Breast epithelium (tissue), 4 donors: ENCODE results near the gene ARL3. TPM values are rescaled to one million over a fixed set of nuclear protein-coding genes. Genes with fewer than 3 reads are reported as not detected.

Experiments
- DNase-seq, 2 donors: peaks; one replicate each; pipeline ENCODE4 v3.0.0-alpha.2; 2019; ENCODE audit warnings: low spot score in 2 of 2
- H3K27ac ChIP-seq, 2 donors: fragments of 200-600 bp; sonication (generic) in 1 of 2; one replicate each; pipeline ENCODE4 v1.5.1; 2016 to 2019; ENCODE audit warnings: mild to moderate bottlenecking in 1 of 2
- H3K27me3 ChIP-seq, 2 donors: fragments of 200-600 bp; sonication (generic) in 1 of 2; one replicate each; pipeline versions ENCODE4 v1.5.1 to v1.6.0; 2017 to 2019; ENCODE audit warnings: control low read depth in 1 of 2, mild to moderate bottlenecking in 1 of 2
- H3K36me3 ChIP-seq: fragments of 200-600 bp; one replicate; pipeline ENCODE4 v1.5.1; 2019
- H3K4me1 ChIP-seq, 2 donors: fragments of 200-600 bp; sonication (generic); one replicate each; pipeline ENCODE4 v1.5.1; 2016 to 2019; ENCODE audit warnings: control low read depth in 1 of 2
- H3K4me3 ChIP-seq, 3 donors: fragments of 200-600 bp; sonication (generic); 1 replicate in 2 of 3; 2 replicates in 1 of 3; pipeline ENCODE4 v1.5.1; 2016 to 2019; ENCODE audit warnings: mild to moderate bottlenecking in 3 of 3, moderate library complexity in 2 of 3
- H3K9me3 ChIP-seq, 2 donors: fragments of 200-600 bp; sonication (generic) in 1 of 2; one replicate each; pipeline ENCODE4 v1.5.1; 2016 to 2019; ENCODE audit warnings: control low read depth in 1 of 2
- POLR2A ChIP-seq: fragments of 450-650 bp; IDR thresholded peaks from one replicate; pipeline ENCODE4 v1.6.1; 2016; ENCODE audit warnings: antibody characterized with exemption, mild to moderate bottlenecking, moderate library complexity
- POLR2AphosphoS5 ChIP-seq, 3 donors: sonication (generic); formaldehyde crosslinking; IDR thresholded peaks; one replicate each; pipeline ENCODE4 v1.6.1; 2017; ENCODE audit warnings: antibody characterized with exemption in 3 of 3
- intact Hi-C: fragments of 100-400 bp; cut with DNase I; formaldehyde crosslinking; loops from one replicate; pipeline ENCODE4 v1.15.1; 2023; ENCODE audit warnings: low total_unique reads
- total RNA-seq, 3 donors: library from RNA; depleted of rRNA; stranded (reverse); fragments of >200 nt; gene quantifications; one replicate each; pipeline ENCODE4 v1.1.0, GENCODE V29; 2016
- TF ChIP-seq, protein P1 (sequence below), 3 donors: fragments of 450-650 bp; IDR thresholded peaks; one replicate each; pipeline ENCODE4 v1.5.1; 2016 to 2017; ENCODE audit warnings: antibody characterized with exemption in 3 of 3, mild to moderate bottlenecking in 3 of 3, moderate library complexity in 3 of 3

Gene ARL3
- total RNA-seq, 3 donors from 2014 or later: 5.1 to 7.3 (median 5.9) TPM

DNA sequence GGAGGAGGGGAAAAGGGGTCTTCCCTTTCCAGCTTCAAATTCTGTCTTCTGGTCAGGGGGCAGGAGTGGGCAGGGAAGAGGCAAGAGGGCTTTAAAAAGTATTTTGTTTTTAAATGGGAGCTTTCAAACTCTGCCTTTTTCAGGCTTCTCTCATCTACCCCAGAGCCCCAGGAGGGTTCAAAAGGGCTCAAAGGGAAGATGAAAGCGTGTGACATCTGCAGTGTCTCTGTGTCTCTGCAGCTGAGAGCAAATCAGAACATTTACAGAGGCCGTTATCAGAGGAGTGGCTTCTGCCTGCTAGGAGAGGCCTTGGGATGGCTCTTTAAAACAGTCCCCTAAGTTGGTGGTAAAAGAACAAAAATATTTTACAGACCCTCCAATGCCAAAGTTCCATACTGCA, 39.6 kb downstream of the ARL3 start:
- intact Hi-C loops: no loop called here
- Histone ChIP-seq H3K4me3 (peak overlapping the region; percentile 12 to 45 (median 30)), H3K27me3 (no peaks in the 10 kb centered on the region)

DNA sequence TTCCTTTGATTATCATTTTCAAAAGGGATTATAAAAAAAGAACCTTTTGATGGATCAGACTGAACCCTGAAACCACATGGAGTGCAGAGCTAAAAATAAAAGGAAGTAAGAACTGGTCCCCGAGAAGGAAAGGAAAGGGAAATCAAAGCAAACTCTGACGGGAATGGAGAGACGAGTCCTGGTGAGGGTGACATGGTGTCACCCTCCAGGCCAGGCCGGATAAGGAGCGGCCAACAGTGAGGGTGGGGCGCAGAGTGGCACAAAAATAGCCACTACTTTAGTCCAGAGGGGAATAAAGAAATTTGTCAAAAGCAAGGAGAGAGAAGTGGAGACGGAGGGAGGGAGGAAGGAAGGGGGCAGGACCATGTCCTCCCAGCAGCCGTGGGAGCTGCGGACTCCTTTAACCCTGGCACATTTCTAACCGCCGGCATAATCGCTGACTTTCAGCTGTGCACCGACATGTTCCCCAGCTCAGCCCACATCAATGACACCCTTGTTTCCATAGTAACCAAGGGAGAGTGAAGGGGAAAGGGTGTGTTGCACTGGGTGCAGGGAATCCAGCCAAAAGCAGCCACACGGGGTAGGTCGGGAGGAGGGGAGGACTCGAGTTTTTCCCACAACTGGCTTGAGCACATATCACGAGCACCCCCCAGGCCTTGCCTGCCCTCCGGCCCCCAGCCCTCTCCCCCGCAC, 40.2 kb downstream of the ARL3 start:
- TF ChIP-seq, protein P1, sequence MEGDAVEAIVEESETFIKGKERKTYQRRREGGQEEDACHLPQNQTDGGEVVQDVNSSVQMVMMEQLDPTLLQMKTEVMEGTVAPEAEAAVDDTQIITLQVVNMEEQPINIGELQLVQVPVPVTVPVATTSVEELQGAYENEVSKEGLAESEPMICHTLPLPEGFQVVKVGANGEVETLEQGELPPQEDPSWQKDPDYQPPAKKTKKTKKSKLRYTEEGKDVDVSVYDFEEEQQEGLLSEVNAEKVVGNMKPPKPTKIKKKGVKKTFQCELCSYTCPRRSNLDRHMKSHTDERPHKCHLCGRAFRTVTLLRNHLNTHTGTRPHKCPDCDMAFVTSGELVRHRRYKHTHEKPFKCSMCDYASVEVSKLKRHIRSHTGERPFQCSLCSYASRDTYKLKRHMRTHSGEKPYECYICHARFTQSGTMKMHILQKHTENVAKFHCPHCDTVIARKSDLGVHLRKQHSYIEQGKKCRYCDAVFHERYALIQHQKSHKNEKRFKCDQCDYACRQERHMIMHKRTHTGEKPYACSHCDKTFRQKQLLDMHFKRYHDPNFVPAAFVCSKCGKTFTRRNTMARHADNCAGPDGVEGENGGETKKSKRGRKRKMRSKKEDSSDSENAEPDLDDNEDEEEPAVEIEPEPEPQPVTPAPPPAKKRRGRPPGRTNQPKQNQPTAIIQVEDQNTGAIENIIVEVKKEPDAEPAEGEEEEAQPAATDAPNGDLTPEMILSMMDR (IDR thresholded peaks at IDR 0.05): no peak
- TF ChIP-seq POLR2A: no peak
- no peak for TF ChIP-seq POLR2AphosphoS5 (IDR thresholded peaks at IDR 0.05)
- H3K27me3 ChIP-seq: no peaks in the 10 kb centered on the region
- no peaks in the 10 kb centered on the region for H3K9me3 ChIP-seq
- H3K4me3 ChIP-seq: peak overlapping the region; percentile 12 to 45 (median 30)
- peaks cover 13 to 26% of the 10 kb centered on the region in 2 donors for H3K4me1 ChIP-seq
- H3K36me3 ChIP-seq: no peaks in the 10 kb centered on the region
- no peak for DNase-seq
- intact Hi-C loops: no loop called here
- H3K27ac ChIP-seq: peak overlapping the region; percentile 71 to 85

More for the DNA sequence above, 39.6 kb downstream of the ARL3 start:
- peak overlapping the region; percentile 71 to 85 for H3K27ac ChIP-seq
- no peaks in the 10 kb centered on the region for H3K36me3 ChIP-seq
- peaks cover 13 to 26% of the 10 kb centered on the region in 2 donors for H3K4me1 ChIP-seq
- H3K9me3 ChIP-seq: no peaks in the 10 kb centered on the region
- TF ChIP-seq, protein P1 (IDR thresholded peaks at IDR 0.05): no peak
- TF ChIP-seq POLR2AphosphoS5 (IDR thresholded peaks at IDR 0.05) (no peak), POLR2A (no peak)
- DNase-seq: no peak

DNA sequence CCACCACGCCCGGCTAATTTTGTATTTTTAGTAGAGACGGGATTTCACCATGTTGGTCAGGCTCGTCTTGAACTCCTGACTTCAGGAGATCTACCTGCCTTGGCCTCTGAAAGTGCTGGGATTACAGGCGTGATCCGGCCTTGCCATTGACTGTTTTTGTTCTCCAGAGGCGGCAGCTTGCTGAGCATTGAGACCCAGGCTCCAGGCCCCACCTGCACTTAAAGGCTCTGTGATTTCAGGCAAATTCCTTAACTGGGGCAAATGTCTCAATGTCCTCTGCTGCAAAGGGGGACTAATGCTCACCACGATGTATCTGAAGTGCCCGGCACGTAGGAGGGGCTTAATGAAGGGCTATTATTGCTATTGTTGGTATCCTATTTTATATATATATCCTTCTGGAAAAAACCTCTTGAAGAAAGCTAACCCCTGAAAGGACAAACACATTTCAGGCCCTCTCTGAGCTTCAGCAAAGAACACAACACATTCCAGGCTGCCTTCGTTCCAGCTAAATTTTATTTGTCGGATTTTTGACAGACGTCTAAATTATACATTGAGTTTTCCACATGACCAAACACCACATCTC, 40.9 kb downstream of the ARL3 start:
- DNase-seq: no peak
- no peaks in the 10 kb centered on the region for H3K27me3 ChIP-seq
- H3K9me3 ChIP-seq: no peaks in the 10 kb centered on the region
- H3K4me3 ChIP-seq: peak overlapping the region in 1 of 3 donors; percentile 30
- H3K4me1 ChIP-seq: peaks cover 13 to 20% of the 10 kb centered on the region in 2 donors
- TF ChIP-seq POLR2AphosphoS5 (IDR thresholded peaks at IDR 0.05): no peak
- TF ChIP-seq, protein P1 (IDR thresholded peaks at IDR 0.05): no peak
- no peak for TF ChIP-seq POLR2A
- intact Hi-C loops: no loop called here
- peak overlapping the region; percentile 71 to 85 for H3K27ac ChIP-seq
- no peaks in the 10 kb centered on the region for H3K36me3 ChIP-seq

DNA sequence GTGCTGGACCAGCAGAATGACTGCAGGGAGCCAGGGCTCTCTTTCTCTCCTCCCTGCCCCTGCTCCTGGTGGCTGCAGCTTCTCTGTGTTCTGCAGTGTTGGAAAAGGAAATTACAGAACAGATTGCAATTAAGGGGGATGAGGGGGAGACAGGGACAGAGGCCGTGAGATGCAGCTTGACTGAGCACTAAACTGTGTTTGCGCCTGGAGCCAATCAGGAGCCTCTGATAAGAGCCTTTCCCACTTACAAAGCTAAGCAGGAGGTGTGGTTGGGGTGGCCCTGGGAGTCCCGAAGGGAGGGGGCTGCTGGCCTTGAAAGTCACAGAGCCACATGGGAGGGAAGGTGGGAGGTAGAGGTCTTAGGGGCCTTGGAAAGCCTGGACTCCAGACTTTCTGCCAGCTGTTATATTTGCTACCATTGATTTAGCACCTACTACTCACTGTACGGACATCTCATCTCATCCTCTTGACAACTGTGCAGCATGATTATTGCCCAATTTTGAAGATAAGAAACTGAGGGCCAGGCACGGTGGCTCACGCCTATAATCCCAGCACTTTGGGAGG, 43.2 kb downstream of the ARL3 start:
- H3K27ac ChIP-seq: no peak overlapping the region
- DNase-seq: no peak
- TF ChIP-seq POLR2A (no peak), POLR2AphosphoS5 (IDR thresholded peaks at IDR 0.05) (no peak)
- TF ChIP-seq, protein P1 (IDR thresholded peaks at IDR 0.05): no peak
- H3K36me3 ChIP-seq: no peaks in the 10 kb centered on the region
- peaks cover 7 to 11% of the 10 kb centered on the region in 2 donors for H3K4me1 ChIP-seq
- intact Hi-C loops: no loop called here
- H3K27me3 ChIP-seq: no peaks in the 10 kb centered on the region
- no peaks in the 10 kb centered on the region for H3K9me3 ChIP-seq
- no peak overlapping the region for H3K4me3 ChIP-seq
